Osteoblast (primary cell): Measurements from ENCODE around the gene DHRSX. TPM values are rescaled to one million over a fixed set of nuclear protein-coding genes. Genes with fewer than 3 reads are reported as not detected.

Source experiments
- DNase-seq: peaks from one replicate; pipeline ENCODE4 v3.0.0; 2011; ENCODE audit warnings: low spot score, mixed read lengths; ENCODE audit not compliant: insufficient read length; ENCODE audit errors: missing footprints
- H2AFZ ChIP-seq: 2 replicates; pipeline ENCODE4 v1.6.0; 2011; ENCODE audit warnings: mild to moderate bottlenecking, low read length
- H3K27ac ChIP-seq: 2 replicates; pipeline ENCODE4 v1.5.1; 2011; ENCODE audit warnings: mild to moderate bottlenecking, low read depth, low read length, moderate library complexity
- H3K27me3 ChIP-seq: 2 replicates; pipeline ENCODE4 v1.6.0; 2012; ENCODE audit warnings: mild to moderate bottlenecking, control low read depth, inconsistent platforms, low read length, moderate library complexity; ENCODE audit not compliant: insufficient read depth
- H3K36me3 ChIP-seq: 2 replicates; pipeline ENCODE4 v1.5.1; 2011; ENCODE audit warnings: mild to moderate bottlenecking, low read length, control low read depth, moderate library complexity; ENCODE audit not compliant: insufficient read depth
- H3K4me1 ChIP-seq: 2 replicates; pipeline ENCODE4 v1.5.1; 2011; ENCODE audit warnings: mild to moderate bottlenecking, low read length, control low read depth, moderate library complexity; ENCODE audit not compliant: insufficient read depth
- H3K4me2 ChIP-seq: 2 replicates; pipeline ENCODE4 v1.6.0; 2011; ENCODE audit warnings: mild to moderate bottlenecking, low read length; ENCODE audit not compliant: insufficient read depth
- H3K4me3 ChIP-seq: fragments of 200-600 bp; sonication (generic); 3 replicates; pipeline ENCODE4 v1.5.1; 2012; ENCODE audit warnings: mild to moderate bottlenecking, low read length, inconsistent platforms; ENCODE audit not compliant: insufficient read depth
- H3K79me2 ChIP-seq: 2 replicates; pipeline ENCODE4 v1.6.0; 2012; ENCODE audit warnings: mild to moderate bottlenecking, low read length, control low read depth, inconsistent platforms; ENCODE audit not compliant: insufficient read depth
- H3K9me3 ChIP-seq: 2 replicates; pipeline ENCODE4 v1.5.1; 2011; ENCODE audit warnings: low read depth, low read length, control low read depth
- H4K20me1 ChIP-seq: 2 replicates; pipeline ENCODE4 v1.6.0; 2012; ENCODE audit warnings: mild to moderate bottlenecking, low read length, control low read depth; ENCODE audit not compliant: insufficient read depth
- total RNA-seq: library from RNA; depleted of rRNA; stranded (reverse); fragments of >200 nt; gene quantifications from 2 replicates; pipeline ENCODE4 v1.2.3, GENCODE V29; 2012
- TF ChIP-seq, protein P1 (sequence below): IDR thresholded peaks from 2 replicates; pipeline ENCODE4 v1.5.1; 2011; ENCODE audit warnings: mild to moderate bottlenecking, low read depth, low read length, moderate library complexity; ENCODE audit errors: extremely low read depth

DHRSX gene
- total RNA-seq, 1 donor, result 37.6 TPM

DNA sequence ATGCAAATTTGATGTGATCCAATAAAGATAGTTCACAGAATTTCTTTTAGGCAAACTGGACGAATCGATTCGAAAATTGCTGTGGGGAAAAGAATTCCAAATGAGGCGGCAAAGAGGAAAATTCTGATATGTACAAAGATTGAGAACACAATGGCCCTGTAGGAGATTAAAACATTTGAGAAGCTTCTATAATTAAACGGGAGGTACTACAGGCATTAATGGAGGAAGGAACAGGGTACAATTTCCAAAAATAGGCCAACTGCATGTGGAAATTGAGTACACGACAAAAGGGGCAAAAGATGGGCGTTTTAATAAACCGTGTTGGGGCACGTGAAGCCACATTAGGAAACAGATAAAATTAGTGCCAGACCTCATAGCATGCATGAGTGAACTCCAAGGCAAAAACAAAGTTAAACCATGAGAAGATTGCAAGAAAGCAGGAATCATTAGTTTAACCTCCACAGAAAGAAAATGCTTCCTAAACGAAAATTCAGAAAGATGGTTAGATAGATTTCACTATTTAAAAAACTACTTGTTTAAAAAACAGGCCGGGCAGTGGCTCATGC, 68.4 kb downstream of the DHRSX start:
- Histone ChIP-seq H3K9me3 (no peaks in the 10 kb centered on the region), H3K4me3 (no peak overlapping the region), H3K4me2 (no peak overlapping the region), H3K79me2 (no peaks in the 10 kb centered on the region), H4K20me1 (peaks cover 2% of the 10 kb centered on the region), H2AFZ (no peak overlapping the region), H3K4me1 (no peaks in the 10 kb centered on the region), H3K27me3 (no peaks in the 10 kb centered on the region), H3K27ac (no peak overlapping the region), H3K36me3 (no peaks in the 10 kb centered on the region)
- TF ChIP-seq, protein P1, sequence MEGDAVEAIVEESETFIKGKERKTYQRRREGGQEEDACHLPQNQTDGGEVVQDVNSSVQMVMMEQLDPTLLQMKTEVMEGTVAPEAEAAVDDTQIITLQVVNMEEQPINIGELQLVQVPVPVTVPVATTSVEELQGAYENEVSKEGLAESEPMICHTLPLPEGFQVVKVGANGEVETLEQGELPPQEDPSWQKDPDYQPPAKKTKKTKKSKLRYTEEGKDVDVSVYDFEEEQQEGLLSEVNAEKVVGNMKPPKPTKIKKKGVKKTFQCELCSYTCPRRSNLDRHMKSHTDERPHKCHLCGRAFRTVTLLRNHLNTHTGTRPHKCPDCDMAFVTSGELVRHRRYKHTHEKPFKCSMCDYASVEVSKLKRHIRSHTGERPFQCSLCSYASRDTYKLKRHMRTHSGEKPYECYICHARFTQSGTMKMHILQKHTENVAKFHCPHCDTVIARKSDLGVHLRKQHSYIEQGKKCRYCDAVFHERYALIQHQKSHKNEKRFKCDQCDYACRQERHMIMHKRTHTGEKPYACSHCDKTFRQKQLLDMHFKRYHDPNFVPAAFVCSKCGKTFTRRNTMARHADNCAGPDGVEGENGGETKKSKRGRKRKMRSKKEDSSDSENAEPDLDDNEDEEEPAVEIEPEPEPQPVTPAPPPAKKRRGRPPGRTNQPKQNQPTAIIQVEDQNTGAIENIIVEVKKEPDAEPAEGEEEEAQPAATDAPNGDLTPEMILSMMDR, result no peak
- no peak for DNase-seq

DNA sequence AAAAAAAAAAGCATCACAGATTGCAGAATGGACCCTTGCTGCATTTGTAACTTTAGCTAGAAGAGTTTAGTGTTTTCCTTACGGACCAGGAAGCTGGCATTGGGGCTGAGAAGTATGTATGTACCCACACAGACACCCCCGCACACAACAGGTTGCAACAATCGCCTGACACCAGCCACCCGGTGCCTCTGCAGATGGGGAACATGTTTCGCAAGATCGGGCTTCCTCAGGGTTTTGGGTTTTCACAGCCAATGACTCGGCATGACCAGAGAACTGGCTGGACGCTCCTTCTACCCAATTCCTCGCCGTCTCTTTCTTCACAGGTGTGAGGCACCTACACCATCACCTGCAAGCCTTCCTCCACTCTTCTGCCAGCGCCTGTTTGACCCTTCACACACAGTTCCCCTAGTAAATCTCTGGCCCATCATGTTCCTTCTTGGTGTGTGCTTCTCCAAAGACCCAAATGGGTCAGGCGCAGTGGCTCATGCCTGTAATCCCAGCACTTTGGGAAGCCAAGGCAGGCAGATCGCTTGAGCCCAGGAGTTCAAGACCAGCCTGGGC, 70.4 kb downstream of the DHRSX start:
- Histone ChIP-seq H3K27me3 (no peaks in the 10 kb centered on the region), H3K9me3 (no peaks in the 10 kb centered on the region), H3K4me2 (no peak overlapping the region), H3K4me3 (no peak overlapping the region), H3K36me3 (no peaks in the 10 kb centered on the region), H3K4me1 (no peaks in the 10 kb centered on the region), H2AFZ (no peak overlapping the region), H3K27ac (no peak overlapping the region), H4K20me1 (peaks cover 11% of the 10 kb centered on the region), H3K79me2 (no peaks in the 10 kb centered on the region)
- TF ChIP-seq, protein P1, result no peak
- DNase-seq, result no peak

DNA sequence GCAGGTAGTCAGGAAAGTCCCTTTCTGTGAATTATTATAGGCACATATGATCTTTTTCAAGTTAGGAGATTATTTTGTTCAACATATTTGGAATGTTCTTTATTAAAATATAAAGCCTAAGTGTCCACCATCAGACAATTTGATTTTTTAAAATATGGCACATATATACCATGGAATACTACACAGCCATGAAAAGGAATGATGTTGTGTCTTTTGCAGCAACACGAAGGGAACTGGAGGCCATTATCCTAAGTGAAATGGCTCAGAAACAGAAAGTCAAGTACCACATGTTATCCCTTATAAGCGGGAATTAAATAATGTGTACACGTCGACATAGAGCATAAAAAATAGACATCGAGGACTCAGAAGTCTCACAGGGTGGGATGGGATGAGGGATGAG, 73.0 kb downstream of the DHRSX start:
- H3K4me1 ChIP-seq, result peaks cover 3% of the 10 kb centered on the region
- no peak overlapping the region for H3K4me2 ChIP-seq
- DNase-seq, result no peak

DNA sequence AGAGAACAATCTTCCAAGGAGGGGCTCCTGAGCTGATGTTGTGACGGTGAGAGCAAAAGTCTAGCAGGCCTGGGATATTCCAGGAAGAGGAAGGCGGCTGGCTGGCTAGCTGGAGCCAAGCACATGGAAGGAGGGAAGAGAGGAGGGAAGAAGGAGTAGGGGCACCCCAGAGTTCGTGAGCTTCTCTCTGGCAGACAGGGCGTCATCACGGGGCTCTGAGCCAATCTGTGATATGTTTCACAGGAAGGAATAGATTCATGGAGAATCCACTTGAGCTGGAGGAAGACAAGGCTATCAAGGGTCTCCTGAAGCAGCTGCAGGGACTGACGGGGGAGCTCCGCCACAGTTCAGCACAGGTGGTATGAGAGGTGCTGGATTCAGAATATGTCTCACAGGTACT, 73.6 kb downstream of the DHRSX start:
- peaks cover 3% of the 10 kb centered on the region for H3K4me1 ChIP-seq
- H4K20me1 ChIP-seq, result peaks cover 9% of the 10 kb centered on the region
- no peak overlapping the region for H3K27ac ChIP-seq

More for the DNA sequence above, 73.0 kb downstream of the DHRSX start:
- H4K20me1 ChIP-seq, result peaks cover 9% of the 10 kb centered on the region
- no peaks in the 10 kb centered on the region for H3K79me2 ChIP-seq
- no peak overlapping the region for H3K27ac ChIP-seq
- H3K27me3 ChIP-seq, result no peaks in the 10 kb centered on the region
- H3K9me3 ChIP-seq, result no peaks in the 10 kb centered on the region
- H3K36me3 ChIP-seq, result no peaks in the 10 kb centered on the region
- H2AFZ ChIP-seq, result no peak overlapping the region
- TF ChIP-seq, protein P1, result no peak
- H3K4me3 ChIP-seq, result no peak overlapping the region

More for the DNA sequence above, 73.6 kb downstream of the DHRSX start:
- no peak overlapping the region for H3K4me3 ChIP-seq
- no peaks in the 10 kb centered on the region for H3K27me3 ChIP-seq
- TF ChIP-seq, protein P1, result no peak
- no peak overlapping the region for H2AFZ ChIP-seq
- no peaks in the 10 kb centered on the region for H3K9me3 ChIP-seq
- H3K4me2 ChIP-seq, result no peak overlapping the region
- no peaks in the 10 kb centered on the region for H3K36me3 ChIP-seq
- peak; percentile 15 for DNase-seq
- no peaks in the 10 kb centered on the region for H3K79me2 ChIP-seq
